H9 (cell line): ENCODE measurements around the gene RMND5A. TPM values are rescaled to one million over a fixed set of nuclear protein-coding genes. Genes with fewer than 3 reads are reported as not detected.
A peak's percentile ranks its signal among the peaks of the same experiment; 100 is the strongest.

Source experiments
- DNase-seq: peaks from one replicate; pipeline ENCODE4 v3.0.0-alpha.2; 2017
- H2AFZ ChIP-seq: one replicate; pipeline ENCODE4 v1.6.1; 2013; ENCODE audit warnings: mild to moderate bottlenecking, low read length, control low read depth, moderate library complexity
- H2AK5ac ChIP-seq: 2 replicates; pipeline ENCODE4 v1.6.1; 2013; ENCODE audit warnings: low read length, control low read depth, mixed read lengths; ENCODE audit not compliant: insufficient read length
- H2BK120ac ChIP-seq: one replicate; pipeline ENCODE4 v1.6.1; 2013; ENCODE audit warnings: low read depth, mild to moderate bottlenecking, low read length, control low read depth, inconsistent platforms; ENCODE audit not compliant: poor library complexity, severe bottlenecking
- H2BK12ac ChIP-seq: 2 replicates; pipeline ENCODE4 v1.6.1; 2013; ENCODE audit warnings: low read length, control low read depth, mixed read lengths, low read depth; ENCODE audit not compliant: insufficient read length
- H2BK15ac ChIP-seq: 2 replicates; pipeline ENCODE4 v1.6.1; 2013; ENCODE audit warnings: low read depth, low read length, control low read depth
- H2BK20ac ChIP-seq: one replicate; pipeline ENCODE4 v1.6.1; 2013; ENCODE audit warnings: low read depth, mild to moderate bottlenecking, low read length, control low read depth, inconsistent platforms; ENCODE audit not compliant: poor library complexity, severe bottlenecking
- H2BK5ac ChIP-seq: 2 replicates; pipeline ENCODE4 v1.6.1; 2013; ENCODE audit warnings: low read length, control low read depth, mixed read lengths; ENCODE audit not compliant: insufficient read length
- H3K14ac ChIP-seq: 2 replicates; pipeline ENCODE4 v1.6.1; 2013; ENCODE audit warnings: low read length, control low read depth; ENCODE audit not compliant: insufficient read depth
- H3K18ac ChIP-seq: 2 replicates; pipeline ENCODE4 v1.6.1; 2013; ENCODE audit warnings: low read depth, mild to moderate bottlenecking, mixed read lengths, low read length, control low read depth; ENCODE audit not compliant: insufficient read length
- H3K23ac ChIP-seq: 2 replicates; pipeline ENCODE4 v1.6.1; 2013; ENCODE audit warnings: low read length, control low read depth, mixed read lengths, low read depth; ENCODE audit not compliant: insufficient read length
- H3K23me2 ChIP-seq: 2 replicates; pipeline ENCODE4 v1.6.1; 2013; ENCODE audit warnings: low read depth, mild to moderate bottlenecking, mixed read lengths, low read length, control low read depth; ENCODE audit not compliant: insufficient read length, poor library complexity, severe bottlenecking
- H3K27ac ChIP-seq: 2 replicates; pipeline ENCODE4 v1.5.1; 2013; ENCODE audit warnings: low read length, control low read depth, mixed read lengths, low read depth; ENCODE audit not compliant: insufficient read length
- H3K27me3 ChIP-seq: 2 replicates; pipeline ENCODE4 v1.6.1; 2013; ENCODE audit warnings: low read length, control low read depth, inconsistent platforms; ENCODE audit not compliant: insufficient read depth
- H3K4ac ChIP-seq: 2 replicates; pipeline ENCODE4 v1.6.1; 2013; ENCODE audit warnings: low read depth, mild to moderate bottlenecking, control low read depth, inconsistent platforms, low read length, moderate library complexity
- H3K4me1 ChIP-seq: 2 replicates; pipeline ENCODE4 v1.6.1; 2013; ENCODE audit warnings: low read length, control low read depth, inconsistent platforms; ENCODE audit not compliant: insufficient read depth
- H3K4me2 ChIP-seq: 2 replicates; pipeline ENCODE4 v1.6.1; 2013; ENCODE audit warnings: low read length, control low read depth, mixed read lengths; ENCODE audit not compliant: insufficient read length, insufficient read depth
- H3K56ac ChIP-seq: 2 replicates; pipeline ENCODE4 v1.6.1; 2013; ENCODE audit warnings: low read depth, mild to moderate bottlenecking, mixed read lengths, low read length, control low read depth; ENCODE audit not compliant: insufficient read length
- H3K79me1 ChIP-seq: 2 replicates; pipeline ENCODE4 v1.6.1; 2013; ENCODE audit warnings: low read depth, mild to moderate bottlenecking, moderate library complexity, low read length, control low read depth, inconsistent platforms; ENCODE audit not compliant: insufficient read depth, poor library complexity, severe bottlenecking
- H3K79me2 ChIP-seq: 2 replicates; pipeline ENCODE4 v1.6.1; 2013; ENCODE audit warnings: low read length, control low read depth, inconsistent platforms; ENCODE audit not compliant: insufficient read depth
- H3K9ac ChIP-seq: 2 replicates; pipeline ENCODE4 v1.6.1; 2013; ENCODE audit warnings: low read length, control low read depth, mixed read lengths; ENCODE audit not compliant: insufficient read length; ENCODE audit errors: extremely low read depth
- H3K9me3 ChIP-seq: one replicate; pipeline ENCODE4 v1.6.1; 2013; ENCODE audit warnings: low read depth, low read length, inconsistent platforms; ENCODE audit not compliant: control insufficient read depth
- H3T11ph ChIP-seq: one replicate; pipeline ENCODE4 v1.6.1; 2013; ENCODE audit warnings: mild to moderate bottlenecking, low read length, control low read depth, inconsistent platforms
- H4K20me1 ChIP-seq: one replicate; pipeline ENCODE4 v1.6.1; 2013; ENCODE audit not compliant: control insufficient read depth, insufficient read length, insufficient read depth
- H4K5ac ChIP-seq: 2 replicates; pipeline ENCODE4 v1.6.1; 2013; ENCODE audit warnings: low read depth, mild to moderate bottlenecking, mixed read lengths, low read length, control low read depth; ENCODE audit not compliant: insufficient read length
- H4K8ac ChIP-seq: replicated peaks from 2 replicates; pipeline ENCODE4 v1.6.1; 2013; ENCODE audit warnings: low read length, control low read depth, mixed read lengths, low read depth; ENCODE audit not compliant: insufficient read length
- H4K91ac ChIP-seq: 2 replicates; pipeline ENCODE4 v1.6.1; 2013; ENCODE audit warnings: low read depth, mild to moderate bottlenecking, moderate library complexity, mixed read lengths, low read length, control low read depth; ENCODE audit not compliant: insufficient read length
- H3K27ac Mint-ChIP-seq, 3 experiments: 2 replicates in 2 of 3; 3 replicates in 1 of 3; pipeline ENCODE4 v1.8.0; 2020 to 2021; ENCODE audit warnings: mixed read lengths in 3 of 3, mild to moderate bottlenecking in 1 of 3, moderate library complexity in 1 of 3
- H3K27me3 Mint-ChIP-seq: 2 replicates; pipeline ENCODE4 v1.8.0; 2021; ENCODE audit warnings: low read depth, mild to moderate bottlenecking, moderate library complexity, mixed read lengths
- H3K36me3 Mint-ChIP-seq, 3 experiments: 2 replicates in 2 of 3; 3 replicates in 1 of 3; pipeline ENCODE4 v1.8.0; 2020 to 2021; ENCODE audit warnings: low read depth in 3 of 3, mixed read lengths in 3 of 3; ENCODE audit not compliant: insufficient read depth in 1 of 3
- H3K4me1 Mint-ChIP-seq, 2 experiments: 2 replicates each; pipeline ENCODE4 v1.8.0; 2020; ENCODE audit warnings: mixed read lengths in 2 of 2
- H3K4me3 Mint-ChIP-seq, 2 experiments: 2 replicates in 1 of 2; 3 replicates in 1 of 2; pipeline ENCODE4 v1.8.0; 2020 to 2021; ENCODE audit warnings: mild to moderate bottlenecking in 2 of 2, mixed read lengths in 2 of 2, moderate library complexity in 1 of 2
- H3K9me3 Mint-ChIP-seq, 2 experiments: 2 replicates in 1 of 2; 3 replicates in 1 of 2; pipeline ENCODE4 v1.8.0; 2020; ENCODE audit warnings: mild to moderate bottlenecking in 2 of 2, mixed read lengths in 2 of 2, moderate library complexity in 1 of 2
- CTCF ChIP-seq: fragments of 200-600 bp; sonication (generic); conservative IDR thresholded peaks from 3 replicates; pipeline ENCODE4 v1.8.0; 2021; ENCODE audit warnings: antibody characterized with exemption, mild to moderate bottlenecking
- WGBS: extraction: QIAGEN DNeasy Blood & Tissue Kit; methylation state at CpG from one replicate; pipeline ENCODE4 v1.1.7; 2013; ENCODE audit warnings: missing lambda C conversion rate, low lambda C conversion rate, mixed read lengths; ENCODE audit not compliant: insufficient read length; ENCODE audit errors: extremely low coverage; 5-methylcytosine and 5-hydroxymethylcytosine counted together
- total RNA-seq: library from RNA; stranded (reverse); gene quantifications from 2 replicates; pipeline ENCODE4 v1.2.1, GENCODE V29; 2021

Gene RMND5A
- total RNA-seq, 1 experiment from 2014 or later: 48.8 TPM

- no peaks in the 10 kb centered on the region for H3K4me1 ChIP-seq
- no peak overlapping the region for H3K14ac ChIP-seq
- no peak for DNase-seq
- H3T11ph ChIP-seq: no peak overlapping the region
- no peak overlapping the region for H3K9ac ChIP-seq
- peaks cover 3% of the 10 kb centered on the region for H3K79me1 ChIP-seq
- H3K27me3 ChIP-seq: no peaks in the 10 kb centered on the region
- H4K91ac ChIP-seq: no peak overlapping the region
- H4K20me1 ChIP-seq: no peaks in the 10 kb centered on the region
- Mint-ChIP-seq H3K9me3 (no peaks in the 10 kb centered on the region), H3K4me3 (no peak overlapping the region), H3K27ac (peak overlapping the region in 1 of 3 experiments; percentile 3; a peak in 1 of 7 replicates), H3K36me3 (peaks cover 14 to 66% (median 54%) of the 10 kb centered on the region in 3 experiments), H3K4me1 (peaks cover 5 to 21% of the 10 kb centered on the region in 2 experiments; a peak in 3 of 4 replicates), H3K27me3 (no peaks in the 10 kb centered on the region)
- peaks cover 2% of the 10 kb centered on the region for H3K23me2 ChIP-seq
- no peak overlapping the region for H2BK5ac ChIP-seq
- no peak overlapping the region for H2BK12ac ChIP-seq
- H3K4ac ChIP-seq: no peak overlapping the region
- H2BK20ac ChIP-seq: no peak overlapping the region
- H3K27ac ChIP-seq: no peak overlapping the region
- no peak overlapping the region for H4K8ac ChIP-seq
- H3K56ac ChIP-seq: no peak overlapping the region
- no peak for TF ChIP-seq CTCF
- no peak overlapping the region for H2BK120ac ChIP-seq
- no peaks in the 10 kb centered on the region for H3K79me2 ChIP-seq
- H3K4me2 ChIP-seq: no peak overlapping the region
- H2AFZ ChIP-seq: no peak overlapping the region
- WGBS: no CpG with 5 or more reads among the region's 5 CpGs
- H3K9me3 ChIP-seq: no peaks in the 10 kb centered on the region
- H3K18ac ChIP-seq: no peak overlapping the region
- H2BK15ac ChIP-seq: no peak overlapping the region
- H4K5ac ChIP-seq: no peak overlapping the region
- H3K23ac ChIP-seq: no peak overlapping the region
- no peak overlapping the region for H2AK5ac ChIP-seq
Observed at GRCh38 chr2:86772611-86773010, 52.5 kb downstream of the RMND5A start.
